Measurements from ENCODE around the gene BMP10.

GRCh38 chr2:68912732-68913131 lies 41.5 kb upstream of the BMP10 start:
- TF ChIP-seq CTCF (IDR thresholded peaks at IDR 0.05): no peak
- TF ChIP-seq POLR2AphosphoS5 (IDR thresholded peaks at IDR 0.05): no peak
- TF ChIP-seq POLR2A (IDR thresholded peaks at IDR 0.05): no peak
- TF ChIP-seq EP300 (IDR thresholded peaks at IDR 0.05): no peak
